Activated CD4-positive, alpha-beta T cell treated with anti-CD3 and anti-CD28 coated beads, Interleukin-2, amount 50 U/mL, for 48 hours (primary cell): Measurements from ENCODE around the gene TM9SF2.

Experiments used
- DNase-seq, 2 experiments: peaks; one replicate each; pipeline ENCODE4 v3.0.0-alpha.2; 2020

The TM9SF2 gene

DNA sequence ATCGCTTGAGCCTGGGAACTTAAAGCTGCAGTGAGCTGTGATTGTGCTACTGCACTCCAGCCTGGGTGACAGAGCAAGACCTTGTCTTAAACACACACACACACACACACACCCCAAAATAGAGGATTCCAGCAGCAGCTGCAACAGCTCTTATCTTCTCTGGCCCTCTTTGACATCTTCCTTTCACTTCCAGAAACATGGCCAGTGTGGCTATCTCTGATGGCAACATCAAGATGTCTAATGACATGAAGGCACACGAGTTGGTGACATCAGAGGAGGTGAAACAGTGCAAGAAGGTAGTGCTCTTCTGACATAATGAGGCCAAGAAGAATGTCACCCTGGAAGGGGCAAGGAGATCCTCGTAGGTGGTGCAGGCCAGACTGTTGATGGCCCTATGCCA is 81.2 kb downstream of the TM9SF2 start:
- DNase-seq, result no peak

DNA sequence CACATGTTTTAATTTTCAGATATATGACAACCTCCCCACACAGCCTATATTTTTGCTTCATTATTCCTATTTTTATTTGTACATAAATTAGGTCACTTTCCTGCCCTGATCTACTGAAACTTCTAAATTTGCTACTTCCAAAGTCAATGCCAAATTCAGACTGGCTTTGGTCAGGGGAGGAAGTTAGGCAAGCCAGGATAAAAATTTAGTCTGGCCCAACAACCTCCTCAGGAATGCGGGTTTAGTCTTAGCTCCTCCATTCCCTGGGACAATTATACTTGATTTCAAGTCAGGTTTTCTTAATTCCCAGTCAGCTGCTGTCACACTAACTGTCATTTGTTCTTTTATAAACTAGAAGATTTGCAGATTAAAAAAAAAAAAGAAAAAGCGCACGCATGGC is 84.3 kb downstream of the TM9SF2 start:
- DNase-seq, result no peak

DNA sequence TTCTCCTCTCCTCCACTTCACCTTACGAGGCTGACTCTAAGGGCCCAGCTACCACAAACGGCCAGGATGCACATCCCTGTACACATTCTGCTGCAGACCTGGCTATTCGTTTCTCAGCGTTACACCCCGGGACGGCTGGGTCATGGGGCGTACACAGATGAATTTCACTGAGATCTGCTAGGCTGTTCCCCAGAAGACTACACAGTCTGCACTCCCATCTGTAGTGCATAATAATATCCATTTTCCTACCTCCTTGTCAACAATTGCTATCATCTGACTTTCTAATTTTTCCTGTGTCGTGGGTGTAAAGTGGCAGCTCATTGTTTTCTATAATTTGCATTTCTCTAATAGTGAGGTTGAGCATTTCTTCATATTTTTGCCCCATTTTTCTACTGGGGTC is 85.7 kb downstream of the TM9SF2 start:
- DNase-seq, result no peak

DNA sequence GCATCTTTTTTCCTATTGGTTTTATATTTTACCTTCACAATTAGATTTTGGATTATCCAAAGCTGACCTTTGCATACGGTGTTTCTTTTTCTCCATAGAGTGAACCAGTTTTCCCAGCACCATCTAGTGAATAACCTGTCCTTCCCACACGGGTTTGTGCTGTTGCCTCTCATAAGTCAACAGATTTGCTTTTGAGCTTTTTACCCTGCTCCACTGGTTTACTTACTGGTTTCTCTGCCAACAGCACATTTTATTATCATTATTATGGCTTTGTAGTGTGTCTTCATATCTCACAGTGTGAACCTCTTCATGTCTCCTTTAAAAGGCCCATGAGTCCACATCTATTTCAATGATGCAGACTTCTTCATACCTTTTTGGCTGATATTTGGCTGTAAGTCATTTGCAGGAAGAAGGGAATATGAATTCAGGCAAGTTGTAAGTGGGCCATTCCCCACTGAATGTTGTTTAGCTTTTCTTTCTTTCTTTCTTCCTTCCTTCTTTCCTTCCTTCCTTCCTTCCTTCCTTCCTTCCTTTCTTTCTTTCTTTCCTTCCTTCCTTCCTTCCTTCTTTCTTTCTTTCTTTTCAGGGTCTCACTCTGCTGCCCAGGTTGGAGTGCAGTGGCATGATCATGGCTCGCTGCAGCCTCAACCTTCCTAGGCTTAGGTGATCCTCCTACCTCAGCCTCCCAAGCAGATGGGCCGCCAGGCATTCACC is 86.8 kb downstream of the TM9SF2 start:
- DNase-seq, result no peak

DNA sequence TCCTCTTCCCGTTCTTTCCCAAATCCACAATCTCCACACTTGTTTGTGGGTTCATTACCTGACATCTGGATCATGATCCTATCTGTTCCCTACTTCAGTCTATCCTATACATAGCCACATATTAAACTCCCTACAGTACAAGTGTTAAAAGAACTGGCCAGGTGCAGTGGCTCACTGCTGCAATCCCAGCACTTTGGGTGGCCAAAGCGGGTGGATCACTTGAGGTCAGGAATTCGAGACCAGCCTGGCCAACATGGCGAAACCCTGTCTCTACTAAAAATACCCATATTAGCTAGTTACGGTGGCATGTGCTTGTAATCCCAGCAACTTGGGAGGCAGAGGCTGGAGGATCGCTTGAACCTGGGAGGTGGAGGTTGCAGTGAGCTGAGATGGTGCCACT is 88.3 kb downstream of the TM9SF2 start:
- DNase-seq, result no peak

DNA sequence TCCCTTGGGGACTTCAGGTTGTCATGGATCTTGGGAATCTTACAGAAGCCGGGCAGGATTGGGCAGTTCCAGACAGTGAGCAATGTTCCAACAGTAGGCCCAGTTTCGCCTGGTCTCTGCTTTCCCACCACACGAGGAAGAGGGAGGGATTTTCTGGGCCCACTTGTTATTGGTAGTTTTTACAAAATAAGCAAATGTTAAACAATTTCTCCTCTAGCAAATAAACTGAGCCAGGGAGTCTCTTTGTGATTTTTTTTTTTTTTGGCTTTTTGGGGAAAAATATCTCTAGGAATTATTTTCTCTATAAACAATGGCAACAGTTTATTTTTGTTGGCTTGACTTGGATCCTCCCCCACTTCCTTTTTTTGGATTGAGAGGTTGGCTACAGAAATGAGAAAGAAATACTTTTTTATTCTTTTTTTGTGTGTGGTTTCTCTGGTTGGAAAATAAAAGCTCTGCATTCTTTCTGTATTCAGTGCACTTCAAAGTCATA is 89.3 kb downstream of the TM9SF2 start:
- no peak for DNase-seq

DNA sequence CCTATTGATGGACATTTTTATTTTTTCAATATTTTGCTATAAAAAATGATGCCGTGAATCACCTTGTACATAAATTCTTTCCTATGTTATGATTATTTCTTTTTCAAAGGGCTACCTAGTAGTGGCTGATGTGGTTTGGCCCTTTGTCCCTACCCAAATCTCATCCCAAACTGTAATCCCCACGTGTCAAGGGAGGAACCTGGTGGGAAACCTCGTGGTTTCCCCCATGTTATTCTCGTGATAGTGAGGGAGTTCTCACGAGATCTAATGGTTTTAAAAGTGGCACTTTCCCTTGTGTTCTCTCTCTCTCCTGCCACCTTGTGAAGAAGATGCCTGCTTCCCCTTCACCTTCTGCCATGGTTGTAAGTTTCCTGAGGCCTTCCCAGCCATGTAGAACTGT is 94.9 kb downstream of the TM9SF2 start:
- no peak for DNase-seq

DNA sequence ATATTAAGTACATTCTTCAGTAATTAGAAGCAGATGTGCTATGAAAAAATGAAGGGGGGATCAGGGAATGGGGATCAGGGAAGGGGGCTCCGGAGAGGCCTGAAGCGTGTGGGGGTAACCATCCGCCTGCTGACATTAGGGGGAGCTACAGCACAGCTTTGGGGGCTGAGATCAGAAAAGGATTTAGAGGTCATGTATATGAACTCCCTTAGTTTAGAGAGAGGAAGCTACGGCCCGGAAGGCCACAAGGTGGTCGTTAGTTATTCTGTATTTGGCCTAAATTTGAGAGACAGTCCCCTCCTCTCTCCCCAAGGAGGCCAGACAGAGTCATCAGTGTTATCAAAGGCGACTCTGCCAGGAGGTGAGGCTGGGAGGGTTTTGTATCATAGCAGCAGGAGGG is 99.0 kb downstream of the TM9SF2 start:
- DNase-seq, result no peak

DNA sequence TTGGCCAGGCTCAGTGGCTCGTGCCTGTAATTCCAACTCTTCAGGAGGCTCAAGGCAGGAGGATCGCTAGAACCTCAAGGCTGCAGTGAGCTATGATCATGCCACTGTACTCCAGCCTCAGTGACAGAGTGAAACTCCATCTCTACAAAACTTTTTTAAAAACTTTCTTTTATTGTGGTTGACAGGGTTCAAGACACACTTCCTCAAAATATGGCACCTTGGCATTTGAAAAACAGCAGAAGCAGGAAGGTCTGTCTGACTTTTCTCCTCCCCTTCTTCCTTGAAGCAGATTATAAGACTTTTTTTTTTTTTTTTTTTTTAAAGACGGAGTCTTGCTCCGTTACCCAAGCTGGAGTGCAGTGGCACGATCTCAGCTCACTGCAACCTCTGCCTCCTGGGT is 100.3 kb downstream of the TM9SF2 start:
- DNase-seq, result no peak

DNA sequence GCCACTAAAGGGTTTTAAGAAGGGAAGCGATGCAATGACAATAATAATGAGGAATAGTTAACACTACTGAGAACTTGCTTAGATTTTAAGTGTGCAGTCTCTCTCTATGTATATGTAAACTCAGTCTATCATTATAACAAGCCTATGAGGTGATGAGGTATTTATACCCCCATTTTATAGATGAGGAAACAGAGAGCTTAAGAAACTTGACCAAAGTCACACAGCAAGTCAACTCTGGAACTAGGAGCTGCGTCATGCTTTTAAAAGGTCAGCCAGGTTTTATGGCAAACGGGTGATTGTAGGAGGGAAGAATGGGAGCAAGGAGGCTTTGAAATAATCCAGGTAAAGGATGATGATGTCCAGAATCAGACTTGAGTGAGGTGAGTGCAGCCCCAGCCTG is 103.4 kb downstream of the TM9SF2 start:
- no peak for DNase-seq

DNA sequence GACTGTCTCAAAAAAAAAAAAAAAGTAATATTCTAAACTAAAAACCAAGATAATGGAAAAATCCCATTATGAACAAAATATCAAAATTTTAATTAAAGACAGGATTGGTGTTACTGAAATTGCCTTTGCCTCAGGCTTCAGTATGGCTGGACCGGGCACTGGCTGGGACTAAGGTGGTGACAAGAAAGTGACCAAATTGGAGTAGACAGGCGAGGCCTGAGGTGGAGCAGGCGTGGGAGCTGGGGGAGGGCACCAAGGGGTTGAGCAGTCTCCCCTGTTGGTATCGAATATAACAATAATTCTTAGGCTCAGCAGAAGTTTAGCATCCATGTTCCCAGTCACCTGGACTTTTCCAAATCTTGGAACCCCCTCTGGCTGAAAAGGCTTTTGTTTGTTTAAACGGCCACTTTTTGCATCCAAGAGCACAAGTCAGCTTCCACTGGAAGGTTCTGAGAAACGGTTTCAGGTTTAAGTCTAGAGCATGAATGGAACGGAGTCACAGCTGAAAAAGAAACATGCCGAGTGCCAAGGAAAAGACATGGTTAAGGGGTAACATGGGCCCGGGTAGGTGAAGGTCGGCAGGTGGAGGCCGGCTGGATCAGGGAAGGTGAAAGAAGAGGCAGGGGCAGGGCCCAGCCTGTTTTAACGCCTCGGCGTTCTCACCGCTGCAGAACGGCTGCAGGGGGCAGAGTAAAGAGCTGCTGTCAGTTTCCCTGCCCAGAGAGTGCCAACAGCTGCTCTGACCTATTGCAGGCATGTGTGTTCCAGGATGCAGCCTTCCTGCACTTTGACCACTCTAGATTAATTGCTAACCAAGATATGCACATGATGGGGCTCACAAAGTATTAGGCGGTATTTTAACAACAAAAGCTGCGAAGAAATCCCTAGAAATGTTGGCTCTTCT is 104.4 kb downstream of the TM9SF2 start:
- DNase-seq, result peak; percentile 39 to 54

DNA sequence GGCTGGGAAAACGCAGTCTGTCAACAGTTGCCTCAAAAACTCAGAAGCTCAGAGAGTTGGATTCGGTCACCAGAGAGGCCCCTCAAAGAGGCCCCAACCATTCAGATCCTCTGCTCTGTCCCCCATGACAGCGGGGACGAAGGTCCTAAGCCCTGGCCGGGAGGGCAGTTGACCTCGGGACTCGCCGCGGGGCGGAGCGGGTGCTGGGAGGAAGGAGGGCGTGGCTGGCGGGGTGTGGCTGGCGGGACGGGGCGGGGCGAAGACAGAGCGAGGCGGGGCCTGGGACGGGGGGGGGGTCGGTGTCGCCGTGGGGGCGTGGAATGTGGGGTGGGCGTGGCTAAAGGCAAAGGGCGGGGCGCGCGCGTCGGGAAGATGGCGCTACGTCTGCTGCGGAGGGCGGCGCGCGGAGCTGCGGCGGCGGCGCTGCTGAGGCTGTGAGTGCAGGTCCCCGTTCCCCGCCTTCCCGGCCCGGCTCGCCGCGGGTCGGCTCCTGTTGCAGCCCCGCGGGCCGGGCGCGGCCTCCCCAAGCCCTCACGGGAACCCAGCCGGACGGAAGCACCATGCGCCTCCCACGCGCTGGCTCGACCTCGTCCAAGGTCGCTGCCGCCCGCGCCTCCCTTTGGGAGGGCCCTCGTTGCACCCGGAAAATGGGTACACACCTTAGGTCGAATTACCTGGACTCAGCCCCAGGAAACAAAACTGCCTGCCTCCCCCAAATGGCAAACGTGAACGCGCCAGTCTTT is 105.2 kb downstream of the TM9SF2 start, which contains the start of gene CLYBL:
Gene CLYBL (plus strand): TSS at position 367 of the 743 bp plus-strand sequence.
- DNase-seq, result peak; percentile 90

DNA sequence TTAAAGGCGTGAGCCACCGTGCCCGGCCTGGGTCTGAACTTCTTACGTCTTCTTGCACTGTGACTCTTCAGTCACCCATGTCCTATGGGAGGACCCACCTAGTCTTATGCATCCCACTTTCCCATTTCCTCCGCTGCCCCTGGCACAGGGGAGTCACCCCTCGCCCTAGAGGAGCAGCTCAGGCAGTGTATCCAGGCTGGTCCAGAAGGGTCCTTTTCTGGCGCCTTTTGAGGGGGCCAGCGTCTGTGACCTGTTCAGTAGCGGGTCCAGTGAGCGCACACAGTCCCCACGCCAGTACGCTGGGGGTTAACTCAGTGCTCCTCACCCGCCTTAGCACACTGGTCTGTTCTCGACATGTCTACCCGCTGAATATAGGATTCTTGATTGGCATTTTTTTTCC is 107.1 kb downstream of the TM9SF2 start:
- DNase-seq, result no peak

DNA sequence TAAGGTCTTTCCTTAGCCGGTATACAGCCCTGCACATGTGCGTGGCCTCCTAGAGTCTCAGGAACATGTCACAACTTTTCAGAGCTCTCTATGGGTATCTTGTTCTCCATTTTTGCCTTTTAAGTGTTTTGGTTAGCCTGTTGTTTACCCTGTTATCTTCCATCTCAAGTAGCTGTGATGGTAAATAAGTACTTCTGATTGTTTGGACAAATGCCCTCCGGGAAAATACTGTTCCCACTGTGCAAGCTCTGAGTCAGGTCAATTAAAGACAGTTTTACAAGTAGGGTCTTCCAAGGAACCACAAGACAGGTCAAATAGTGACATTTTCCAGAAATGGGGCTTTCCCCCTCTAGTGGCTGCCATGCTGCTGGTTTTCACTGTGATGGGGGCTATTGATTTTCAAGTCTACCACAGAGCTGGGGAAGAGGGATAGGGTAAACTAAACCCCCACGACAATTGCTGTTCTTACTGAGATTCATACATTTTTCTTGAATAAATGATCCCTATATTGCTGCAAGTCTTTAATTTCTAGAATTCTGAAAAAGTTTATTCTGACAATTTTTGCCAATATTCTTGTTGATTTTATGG is 109.5 kb downstream of the TM9SF2 start:
- no peak for DNase-seq
